ENCODE results near the gene GRIK4.
"Not testable (repeated sequence)": the region's sequence is repeated elsewhere in the genome, so short reads cannot be mapped to it uniquely, and the experiment has no call there.

The GRIK4 gene

DNA sequence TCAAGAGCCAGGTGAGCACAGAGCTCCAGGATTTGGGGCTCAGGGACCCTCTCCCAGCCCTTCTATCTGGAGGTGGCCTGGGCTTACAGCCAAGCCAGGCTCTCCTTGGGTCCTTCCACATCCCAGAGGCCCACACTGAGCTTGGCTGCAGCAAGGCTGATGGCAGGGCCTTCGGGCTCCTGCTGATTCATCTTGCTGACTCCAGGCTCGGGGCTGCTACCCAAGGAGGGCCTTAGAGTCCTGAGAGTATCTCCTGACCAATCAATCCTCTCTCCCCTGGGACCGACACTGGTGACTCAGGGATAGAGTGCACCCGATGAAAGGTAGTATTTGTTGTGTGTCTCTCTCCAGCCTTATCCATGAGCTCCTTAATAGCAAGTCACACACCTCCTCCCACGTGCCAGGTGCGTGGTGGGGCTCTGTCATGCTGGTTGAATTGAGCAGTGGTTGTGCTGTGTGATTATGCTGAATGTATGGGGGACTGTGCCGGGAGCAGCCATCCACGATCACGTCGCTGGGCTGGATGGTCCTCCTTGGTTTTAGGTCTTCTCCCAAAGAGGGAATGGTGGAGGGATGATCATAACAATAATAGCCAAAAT is 62.3 kb downstream of the GRIK4 start:
- DNase-seq (ENCODE audit: low read depth in 2 of 2) = no peak

DNA sequence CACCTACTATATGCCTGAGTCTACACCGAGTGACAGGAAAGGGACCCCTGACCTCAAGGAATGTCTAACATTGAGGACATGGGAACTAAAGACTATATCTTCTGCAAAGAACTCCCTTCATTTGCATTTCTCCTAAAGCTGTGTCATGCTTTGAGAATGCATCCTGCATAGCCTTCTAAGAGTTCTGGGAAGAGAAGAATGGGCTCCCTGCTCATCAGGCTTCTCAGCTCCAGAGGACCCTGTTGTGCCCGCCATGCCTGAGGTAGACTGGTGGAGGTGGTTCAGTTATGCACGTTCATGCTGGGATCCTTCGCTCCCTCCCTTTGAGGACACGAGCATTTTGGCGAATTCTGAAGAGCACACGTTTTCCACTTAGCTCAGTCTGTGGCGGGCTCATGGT is 63.3 kb downstream of the GRIK4 start:
- DNase-seq (ENCODE audit: low read depth in 2 of 2) = no peak

- DNase-seq (ENCODE audit: low read depth in 2 of 2) = no peak
Observed at GRCh38 chr11:120575461-120575860, 63.9 kb downstream of the GRIK4 start.

DNA sequence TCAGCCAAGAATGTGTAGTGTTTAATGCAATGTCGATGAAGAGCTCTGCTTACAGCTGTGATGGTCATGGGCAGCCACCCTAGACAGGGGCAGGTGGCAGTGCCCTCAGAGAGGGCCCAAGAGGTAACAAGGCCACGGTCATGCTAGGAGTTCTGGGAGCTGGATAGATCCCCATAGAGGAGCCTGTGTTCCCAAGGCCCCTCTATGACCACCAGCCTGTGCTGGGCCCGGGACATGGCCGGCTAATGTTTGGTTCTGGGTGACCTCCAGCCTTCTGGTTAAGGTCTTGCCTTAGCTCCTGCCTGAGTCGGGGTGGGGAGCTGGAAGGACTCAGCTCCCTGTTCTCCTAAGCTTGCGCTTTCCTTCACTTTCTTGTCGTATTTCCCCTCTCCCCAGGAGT is 65.1 kb downstream of the GRIK4 start:
- DNase-seq (ENCODE audit: low read depth in 2 of 2) = no peak

DNA sequence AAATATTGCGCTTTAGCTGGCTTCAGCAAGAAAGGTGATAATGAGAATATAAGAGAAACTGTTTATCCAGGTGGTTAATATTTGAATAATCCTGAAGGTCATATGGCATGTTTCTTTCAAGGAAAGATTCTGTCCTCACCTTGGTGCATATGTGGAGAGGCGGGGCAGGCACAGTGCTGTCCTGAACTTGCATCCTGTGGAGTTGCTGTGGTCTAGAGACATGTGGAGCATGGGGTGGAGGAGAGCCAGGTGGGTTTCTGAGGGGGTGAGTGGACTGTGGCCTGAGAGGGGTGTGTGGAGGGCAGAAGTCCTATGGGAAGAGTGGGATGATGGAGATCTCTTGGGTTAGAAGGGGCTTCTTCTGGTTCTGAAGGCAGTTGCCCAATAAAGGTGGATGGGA is 65.5 kb downstream of the GRIK4 start:
- DNase-seq (ENCODE audit: low read depth in 2 of 2) = no peak

GRCh38 chr11:120577624-120578363 is 66.2 kb downstream of the GRIK4 start:
- no peak for DNase-seq (ENCODE audit: low read depth in 2 of 2)

DNA sequence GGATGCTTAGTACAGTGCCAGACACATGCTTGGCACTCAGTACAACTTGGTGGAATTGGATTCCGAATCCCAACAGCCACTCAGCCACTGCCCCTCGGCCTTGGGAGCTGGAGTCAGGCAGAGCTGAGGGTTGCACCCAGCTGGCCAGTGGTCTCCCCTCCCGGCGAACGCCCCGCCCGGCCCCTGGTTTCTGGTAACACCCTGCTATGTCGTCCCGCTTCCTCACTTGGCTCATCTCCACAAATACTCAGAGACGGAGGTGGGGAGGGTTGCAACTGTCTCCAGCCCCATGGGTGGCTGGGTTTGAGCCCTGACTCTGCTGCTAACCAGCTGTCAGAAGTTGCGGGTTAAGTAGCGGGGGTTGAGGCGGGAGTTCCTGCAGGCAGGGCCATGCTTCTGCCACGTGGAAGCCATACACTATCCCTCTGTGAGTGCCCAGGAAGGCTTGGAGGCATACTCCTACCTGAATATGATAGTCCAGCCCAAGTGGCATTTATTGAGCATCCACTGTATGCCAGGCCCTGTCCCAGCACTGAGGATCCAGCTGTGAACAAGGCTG is 67.1 kb downstream of the GRIK4 start:
- DNase-seq (ENCODE audit: low read depth in 2 of 2) = no peak

GRCh38 chr11:120579611-120580031 is 68.1 kb downstream of the GRIK4 start:
- DNase-seq (ENCODE audit: low read depth in 2 of 2) = no peak

- no peak for DNase-seq (ENCODE audit: low read depth in 2 of 2)
Observed at GRCh38 chr11:120581313-120581712, 69.8 kb downstream of the GRIK4 start.

GRCh38 chr11:120582535-120582934 is 71.0 kb downstream of the GRIK4 start:
- not testable (repeated sequence) for DNase-seq (ENCODE audit: low read depth in 2 of 2)

GRCh38 chr11:120586072-120586471 is 74.5 kb downstream of the GRIK4 start:
- no peak for DNase-seq (ENCODE audit: low read depth in 2 of 2)

- no peak for DNase-seq (ENCODE audit: low read depth in 2 of 2)
Observed at GRCh38 chr11:120586728-120587127, 75.2 kb downstream of the GRIK4 start.

DNA sequence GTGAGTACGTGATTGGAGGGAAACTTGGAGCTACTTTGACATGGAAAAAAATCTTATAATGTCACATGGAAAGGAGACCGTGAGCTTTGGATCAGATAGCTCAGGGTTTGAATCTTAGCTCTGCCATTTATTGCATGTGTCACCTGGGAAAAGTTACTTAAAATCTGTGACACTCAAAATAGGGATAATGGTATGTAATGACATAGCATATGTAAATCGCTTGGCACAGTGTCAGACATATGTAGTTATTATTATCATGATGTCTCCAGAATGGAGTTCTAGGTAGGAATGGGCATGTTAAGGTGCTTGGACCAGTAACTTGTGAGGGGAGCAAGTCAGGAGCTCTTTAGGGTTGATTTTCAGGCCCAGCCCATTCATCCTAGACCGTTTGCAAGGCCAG is 75.8 kb downstream of the GRIK4 start:
- DNase-seq (ENCODE audit: low read depth in 2 of 2) = no peak

- DNase-seq (ENCODE audit: low read depth in 2 of 2) = no peak
Observed at GRCh38 chr11:120589376-120589775, 77.8 kb downstream of the GRIK4 start.

DNA sequence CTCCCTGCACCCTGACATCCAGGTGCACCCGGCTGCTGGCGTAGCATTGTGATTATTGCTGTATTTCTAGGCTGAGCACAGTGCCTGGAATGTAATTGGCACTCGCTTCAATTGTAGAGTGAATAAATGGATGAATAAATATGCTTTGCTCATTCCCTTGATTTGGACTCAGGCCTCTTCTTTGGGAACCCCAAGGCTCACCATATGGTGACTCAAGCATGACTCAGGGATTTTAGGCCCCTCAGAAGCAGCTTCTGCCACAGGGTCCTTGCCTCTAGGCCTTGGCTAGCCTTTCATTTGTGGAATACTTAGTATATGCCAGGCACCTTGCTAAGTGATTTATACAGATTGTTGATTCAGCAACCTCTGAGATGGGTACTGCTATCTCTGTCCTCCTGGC is 78.9 kb downstream of the GRIK4 start:
- DNase-seq (ENCODE audit: low read depth in 2 of 2) = no peak

DNA sequence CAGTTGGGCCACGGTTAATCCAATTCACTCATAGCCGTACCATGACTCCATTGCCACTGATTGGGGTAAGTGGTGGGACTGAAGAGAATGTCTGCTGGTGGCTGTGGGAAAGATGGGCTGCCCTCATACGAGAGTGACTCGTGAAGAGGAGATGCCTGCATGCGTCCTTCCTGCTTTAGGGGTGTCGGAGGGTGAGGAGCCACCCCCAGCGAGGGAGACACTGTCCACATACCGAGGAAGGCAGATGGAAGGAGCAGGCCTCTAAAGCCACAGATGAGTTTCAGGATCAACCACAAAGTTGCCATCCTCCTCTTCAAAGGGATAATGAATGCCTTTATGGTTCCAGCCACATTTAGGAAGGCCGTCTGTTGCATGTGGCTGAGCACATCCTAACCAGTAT is 83.2 kb downstream of the GRIK4 start:
- DNase-seq (ENCODE audit: low read depth in 2 of 2) = no peak

GRCh38 chr11:120595557-120595956 is 84.0 kb downstream of the GRIK4 start:
- DNase-seq (ENCODE audit: low read depth in 2 of 2) = no peak

- no peak for DNase-seq (ENCODE audit: low read depth in 2 of 2)
Observed at GRCh38 chr11:120597250-120598215, 86.0 kb downstream of the GRIK4 start.

DNA sequence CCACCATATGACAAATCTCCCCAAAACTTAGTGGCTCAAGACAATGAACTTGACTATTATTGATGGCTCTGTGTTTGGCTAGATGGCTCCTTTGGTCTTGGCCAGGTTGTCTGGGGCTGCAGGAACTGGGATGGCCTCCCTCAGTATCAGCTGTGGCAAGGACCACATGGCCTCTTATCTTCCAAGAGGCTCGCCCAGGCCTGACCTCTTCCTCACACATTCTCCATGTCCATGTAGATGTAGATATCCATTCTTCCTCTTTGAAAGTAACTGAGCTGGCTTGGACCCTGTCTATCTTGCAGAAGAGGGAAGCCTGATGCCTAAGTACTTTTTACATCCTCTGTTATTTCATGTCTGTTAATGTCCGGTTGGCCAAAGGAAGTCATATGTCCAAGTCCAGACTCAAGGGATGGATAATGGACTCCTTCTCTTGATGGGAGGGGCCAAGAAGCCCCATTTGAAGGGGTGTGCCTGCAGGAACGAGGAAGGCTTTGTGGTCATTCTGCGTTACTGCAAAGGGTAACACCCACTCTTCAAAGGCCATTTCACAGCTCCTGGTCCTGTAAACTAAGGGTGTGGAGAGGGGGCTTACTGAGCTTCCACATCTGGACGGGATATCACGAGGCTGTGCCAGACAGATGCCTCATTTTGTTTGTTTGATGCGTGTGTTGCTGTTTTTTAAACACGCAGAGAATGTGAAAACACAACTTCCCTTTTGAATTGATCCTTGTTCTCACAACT is 87.1 kb downstream of the GRIK4 start:
- no peak for DNase-seq (ENCODE audit: low read depth in 2 of 2)

DNA sequence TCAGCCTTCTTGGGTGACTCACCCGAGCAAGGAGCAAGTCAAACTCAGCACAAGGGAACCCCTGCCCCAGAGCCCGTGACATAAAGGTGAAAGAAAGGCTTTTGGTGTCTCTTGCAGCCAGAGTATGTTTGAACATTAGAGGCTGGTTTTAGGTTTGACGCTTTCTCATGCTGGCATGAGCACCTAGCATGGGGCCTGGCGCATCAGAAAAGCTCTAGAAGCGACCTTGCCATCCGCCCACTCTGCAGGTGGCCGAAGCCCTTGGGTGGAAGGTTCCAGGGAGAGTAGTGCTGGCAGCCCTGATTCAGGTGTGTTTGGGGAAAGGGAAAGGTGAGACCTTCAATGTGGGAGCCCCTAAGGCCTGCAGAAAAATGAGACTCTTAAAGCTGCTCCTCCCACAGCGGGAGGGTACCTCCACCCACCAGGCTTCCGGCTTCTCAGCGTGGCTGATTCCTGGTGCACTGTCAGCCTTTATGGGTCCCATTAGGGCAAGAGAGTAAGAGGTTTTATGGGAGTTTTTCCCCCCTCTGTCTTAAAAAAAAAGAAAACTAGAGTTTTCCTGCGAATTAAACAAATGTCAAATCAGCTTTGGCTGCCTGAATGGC is 88.4 kb downstream of the GRIK4 start:
- no peak for DNase-seq (ENCODE audit: low read depth in 2 of 2)

DNA sequence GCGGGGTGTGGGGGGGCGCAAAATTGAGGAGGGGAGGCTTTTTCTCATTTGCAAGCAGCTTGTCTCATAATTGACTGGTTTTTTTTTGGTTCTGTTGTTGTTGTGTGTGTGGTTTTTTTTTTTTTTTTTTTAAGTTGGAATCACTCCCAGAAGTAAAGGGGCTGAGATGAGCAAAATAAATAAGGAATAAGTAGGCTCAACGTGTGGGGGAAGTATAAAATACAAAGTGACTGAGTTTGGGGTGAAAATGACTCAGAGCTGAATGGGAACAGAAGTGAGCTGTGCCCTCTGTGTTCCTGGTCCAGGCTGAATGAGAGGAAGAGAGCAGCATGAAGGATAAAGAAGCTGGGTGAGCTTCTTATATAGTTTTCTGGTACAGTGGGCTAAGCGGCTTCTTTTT is 90.0 kb downstream of the GRIK4 start:
- DNase-seq (ENCODE audit: low read depth in 2 of 2) = no peak

Measured in stimulated activated CD4-positive, alpha-beta T cell treated with anti-CD3 and anti-CD28 coated beads, Interleukin-1b, Interleukin-23, amount 100 ng/mL, for 1 hour (primary cell).